ENCODE data around the gene WT1. TPM values are rescaled to one million over a fixed set of nuclear protein-coding genes. Genes with fewer than 3 reads are reported as not detected.

Gene WT1
- total and polyA plus RNA-seq, 10 of the 15 experiments (the other 5 are each of a cell fraction or from before 2014, with no cell fraction given) = 0.07 to 0.37 (median 0.08) TPM; not detected in 7

DNA sequence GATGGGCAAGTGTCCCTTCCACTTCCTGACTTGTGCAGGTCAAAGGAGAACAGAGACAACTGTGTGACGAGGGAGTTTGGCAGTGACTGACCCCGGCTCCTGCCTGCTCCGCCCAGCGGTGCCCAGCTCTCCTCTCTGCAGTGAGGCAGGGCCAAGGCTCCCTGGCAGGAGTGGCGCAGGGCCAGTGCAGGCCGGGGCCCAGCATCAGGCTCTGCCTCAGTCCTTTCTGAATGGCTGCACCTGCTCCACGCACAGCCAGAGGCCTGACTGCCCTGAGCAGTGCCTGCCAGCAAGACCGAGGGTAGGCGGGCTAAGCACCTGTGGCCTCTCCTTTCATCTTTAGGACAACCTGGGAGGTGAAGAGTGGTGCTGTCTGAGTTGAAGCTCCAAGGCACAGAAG lies 54.2 kb downstream of the WT1 start:
- DNase-seq (ENCODE audit: low read depth, low spot score) (no peak), FAIRE-seq (no peak), ATAC-seq (no peak)
- 35% methylated on average over 9 of the region's 9 CpGs for WGBS (ENCODE audit: insufficient coverage, insufficient replicate concordance, low lambda C conversion rate, missing lambda C conversion rate)
- CTCF ChIA-PET = interaction anchor here (0.8 kb wide), 1 partner anchor 13 kb away, joined by 3 read pairs; no protein-coding TSS in a partner anchor
- no TSS peak for BruUV-seq (replicated peaks)
- H4K20me1 ChIP-seq (ENCODE audit: control insufficient read depth, insufficient read depth) = no peaks in the 10 kb centered on the region
- peaks cover 0 to 1% of the 10 kb centered on the region in 2 experiments; a peak in 2 of 4 replicates for H3K27me3 ChIP-seq (replicated peaks in 1 of 2; ENCODE audit: control insufficient read depth in 2 of 2, insufficient read depth in 2 of 2, low read length in 1 of 2)
- H3K4me2 ChIP-seq (ENCODE audit: control insufficient read depth, insufficient read depth) = no peak overlapping the region
- SMC1A ChIA-PET (ENCODE audit: uncharacterized antibody, unreplicated experiment) = no interaction called here
- H3K4me3 ChIP-seq = no peak overlapping the region
- RAD21 ChIA-PET (ENCODE audit: unreplicated experiment) = no interaction called here
- H3K79me2 ChIP-seq (ENCODE audit: control insufficient read depth, insufficient read depth, low read length) = no peaks in the 10 kb centered on the region
- no peak overlapping the region for H3K9ac ChIP-seq (ENCODE audit: control insufficient read depth, insufficient read depth, low read length)
- TF ChIP-seq EGR1 (IDR thresholded peaks at IDR 0.05; ENCODE audit: borderline replicate concordance in 1 of 2, low read depth in 2 of 2, low read length in 2 of 2) (no peak), ASH2L (IDR thresholded peaks at IDR 0.05; ENCODE audit: borderline replicate concordance, low read depth) (no peak), JUND (IDR thresholded peaks at IDR 0.05; ENCODE audit: low read depth, low read length) (no peak), MTA2 (IDR thresholded peaks at IDR 0.05; ENCODE audit: low read depth) (no peak), NR2C2 (IDR thresholded peaks at IDR 0.05; ENCODE audit: borderline replicate concordance, control insufficient read depth, insufficient read length, low read depth) (no peak), ETV6 (conservative IDR thresholded peaks at IDR 0.05 in 1 of 2, IDR thresholded peaks at IDR 0.05 in 1 of 2; ENCODE audit: borderline replicate concordance in 1 of 2, low read depth in 1 of 2) (no peak), LARP7 (IDR thresholded peaks at IDR 0.05) (no peak), SMC3 (IDR thresholded peaks at IDR 0.05; ENCODE audit: borderline replicate concordance, low read length) (no peak), GATAD2B (conservative IDR thresholded peaks at IDR 0.05; ENCODE audit: low read depth) (no peak), NR2C1 (IDR thresholded peaks at IDR 0.05) (no peak)
- TF ChIP-seq, protein P1, sequence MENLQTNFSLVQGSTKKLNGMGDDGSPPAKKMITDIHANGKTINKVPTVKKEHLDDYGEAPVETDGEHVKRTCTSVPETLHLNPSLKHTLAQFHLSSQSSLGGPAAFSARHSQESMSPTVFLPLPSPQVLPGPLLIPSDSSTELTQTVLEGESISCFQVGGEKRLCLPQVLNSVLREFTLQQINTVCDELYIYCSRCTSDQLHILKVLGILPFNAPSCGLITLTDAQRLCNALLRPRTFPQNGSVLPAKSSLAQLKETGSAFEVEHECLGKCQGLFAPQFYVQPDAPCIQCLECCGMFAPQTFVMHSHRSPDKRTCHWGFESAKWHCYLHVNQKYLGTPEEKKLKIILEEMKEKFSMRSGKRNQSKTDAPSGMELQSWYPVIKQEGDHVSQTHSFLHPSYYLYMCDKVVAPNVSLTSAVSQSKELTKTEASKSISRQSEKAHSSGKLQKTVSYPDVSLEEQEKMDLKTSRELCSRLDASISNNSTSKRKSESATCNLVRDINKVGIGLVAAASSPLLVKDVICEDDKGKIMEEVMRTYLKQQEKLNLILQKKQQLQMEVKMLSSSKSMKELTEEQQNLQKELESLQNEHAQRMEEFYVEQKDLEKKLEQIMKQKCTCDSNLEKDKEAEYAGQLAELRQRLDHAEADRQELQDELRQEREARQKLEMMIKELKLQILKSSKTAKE (IDR thresholded peaks at IDR 0.05; ENCODE audit: low read depth, poor library complexity, severe bottlenecking) = no peak
- TF ChIP-seq, protein P2, sequence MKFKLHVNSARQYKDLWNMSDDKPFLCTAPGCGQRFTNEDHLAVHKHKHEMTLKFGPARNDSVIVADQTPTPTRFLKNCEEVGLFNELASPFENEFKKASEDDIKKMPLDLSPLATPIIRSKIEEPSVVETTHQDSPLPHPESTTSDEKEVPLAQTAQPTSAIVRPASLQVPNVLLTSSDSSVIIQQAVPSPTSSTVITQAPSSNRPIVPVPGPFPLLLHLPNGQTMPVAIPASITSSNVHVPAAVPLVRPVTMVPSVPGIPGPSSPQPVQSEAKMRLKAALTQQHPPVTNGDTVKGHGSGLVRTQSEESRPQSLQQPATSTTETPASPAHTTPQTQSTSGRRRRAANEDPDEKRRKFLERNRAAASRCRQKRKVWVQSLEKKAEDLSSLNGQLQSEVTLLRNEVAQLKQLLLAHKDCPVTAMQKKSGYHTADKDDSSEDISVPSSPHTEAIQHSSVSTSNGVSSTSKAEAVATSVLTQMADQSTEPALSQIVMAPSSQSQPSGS (IDR thresholded peaks at IDR 0.05; ENCODE audit: low read length) = no peak
- H3K4me1 ChIP-seq (ENCODE audit: control insufficient read depth, insufficient read depth, low read length) = no peaks in the 10 kb centered on the region
- H3K9me3 ChIP-seq (replicated peaks; ENCODE audit: control insufficient read depth, insufficient read depth, low read length) = no peaks in the 10 kb centered on the region
- H2AFZ ChIP-seq (ENCODE audit: control insufficient read depth, low read depth, low read length) = no peak overlapping the region
- in situ Hi-C loops (cut with MboI) = no loop called here
- intact Hi-C loops (cut with micrococcal nuclease; ENCODE audit: unreplicated experiment) = loop anchor here (10.0 kb wide), 1 partner anchor 234 kb away; no protein-coding TSS in a partner anchor
- H3K36me3 ChIP-seq (ENCODE audit: control insufficient read depth in 2 of 2, insufficient read depth in 2 of 2, low read length in 1 of 2) = no peaks in the 10 kb centered on the region
- no peak overlapping the region for H3K27ac ChIP-seq (ENCODE audit: control insufficient read depth, insufficient read depth)
- POLR2A ChIA-PET = no interaction called here

Measured in GM12878 (cell line).